GM10266 (cell line): ENCODE measurements around the gene AXL.

Source experiments
- DNase-seq: peaks from one replicate; pipeline ENCODE4 v3.0.0; 2012; ENCODE audit errors: extremely low spot score
- TF ChIP-seq, protein P1 (sequence below): IDR thresholded peaks from 2 replicates; pipeline ENCODE4 v1.5.1; 2012; ENCODE audit warnings: mild to moderate bottlenecking, low read depth; ENCODE audit not compliant: control insufficient read depth, insufficient read depth; ENCODE audit errors: missing control alignments

Gene AXL

GRCh38 chr19:41230067-41230857, 11.2 kb downstream of the AXL start:
- no peak for DNase-seq
- TF ChIP-seq, protein P1, sequence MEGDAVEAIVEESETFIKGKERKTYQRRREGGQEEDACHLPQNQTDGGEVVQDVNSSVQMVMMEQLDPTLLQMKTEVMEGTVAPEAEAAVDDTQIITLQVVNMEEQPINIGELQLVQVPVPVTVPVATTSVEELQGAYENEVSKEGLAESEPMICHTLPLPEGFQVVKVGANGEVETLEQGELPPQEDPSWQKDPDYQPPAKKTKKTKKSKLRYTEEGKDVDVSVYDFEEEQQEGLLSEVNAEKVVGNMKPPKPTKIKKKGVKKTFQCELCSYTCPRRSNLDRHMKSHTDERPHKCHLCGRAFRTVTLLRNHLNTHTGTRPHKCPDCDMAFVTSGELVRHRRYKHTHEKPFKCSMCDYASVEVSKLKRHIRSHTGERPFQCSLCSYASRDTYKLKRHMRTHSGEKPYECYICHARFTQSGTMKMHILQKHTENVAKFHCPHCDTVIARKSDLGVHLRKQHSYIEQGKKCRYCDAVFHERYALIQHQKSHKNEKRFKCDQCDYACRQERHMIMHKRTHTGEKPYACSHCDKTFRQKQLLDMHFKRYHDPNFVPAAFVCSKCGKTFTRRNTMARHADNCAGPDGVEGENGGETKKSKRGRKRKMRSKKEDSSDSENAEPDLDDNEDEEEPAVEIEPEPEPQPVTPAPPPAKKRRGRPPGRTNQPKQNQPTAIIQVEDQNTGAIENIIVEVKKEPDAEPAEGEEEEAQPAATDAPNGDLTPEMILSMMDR = no peak

- TF ChIP-seq, protein P1 = no peak
- DNase-seq = no peak
These were observed 13.7 kb downstream of the AXL start for GRCh38 chr19:41232686-41233085.

DNA sequence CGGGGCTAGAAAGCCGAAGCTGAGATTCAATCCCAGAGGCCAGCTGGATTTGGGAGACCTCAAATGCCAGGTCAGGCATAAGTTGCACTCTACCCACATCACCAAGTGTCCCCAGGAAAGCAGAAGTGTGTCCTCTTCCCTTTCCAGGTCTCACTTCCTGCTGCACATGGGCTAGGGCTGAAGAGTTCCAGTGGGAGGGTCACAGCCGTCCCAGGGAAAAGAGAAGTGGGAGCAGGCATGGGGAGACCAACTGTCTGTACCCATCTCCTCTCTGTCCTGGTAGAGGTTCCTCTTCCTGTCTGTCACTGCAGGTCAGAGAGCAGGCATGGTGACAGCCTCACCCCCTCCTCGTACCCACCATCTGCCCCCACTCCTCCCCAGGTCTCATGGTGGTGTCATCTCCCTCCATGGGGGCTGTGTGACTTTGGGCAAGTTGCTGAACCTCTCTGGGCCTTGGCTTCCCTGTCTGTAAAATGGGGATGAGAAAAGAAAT, 14.8 kb downstream of the AXL start:
- TF ChIP-seq, protein P1 = no peak
- no peak for DNase-seq

- TF ChIP-seq, protein P1 = no peak
- DNase-seq = no peak
These were observed 15.6 kb downstream of the AXL start for GRCh38 chr19:41234512-41235168.

GRCh38 chr19:41235480-41235879, 16.5 kb downstream of the AXL start:
- TF ChIP-seq, protein P1 = no peak
- no peak for DNase-seq

DNA sequence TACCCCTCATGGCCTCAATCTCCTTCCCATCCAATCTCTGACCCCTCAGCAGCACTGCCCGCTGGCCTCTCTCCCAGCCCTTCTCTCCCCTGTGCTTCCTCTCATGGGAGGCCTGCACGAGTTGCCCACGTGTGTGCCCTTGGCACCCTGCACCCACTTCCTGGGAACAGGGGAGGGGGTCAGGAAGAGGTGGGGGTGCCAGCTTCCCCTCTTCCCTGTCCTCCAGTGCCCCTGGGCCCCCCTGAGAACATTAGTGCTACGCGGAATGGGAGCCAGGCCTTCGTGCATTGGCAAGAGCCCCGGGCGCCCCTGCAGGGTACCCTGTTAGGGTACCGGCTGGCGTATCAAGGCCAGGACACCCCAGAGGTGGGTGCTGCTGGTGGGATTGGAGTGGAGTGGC, 19.2 kb downstream of the AXL start:
- TF ChIP-seq, protein P1 = no peak
- no peak for DNase-seq

DNA sequence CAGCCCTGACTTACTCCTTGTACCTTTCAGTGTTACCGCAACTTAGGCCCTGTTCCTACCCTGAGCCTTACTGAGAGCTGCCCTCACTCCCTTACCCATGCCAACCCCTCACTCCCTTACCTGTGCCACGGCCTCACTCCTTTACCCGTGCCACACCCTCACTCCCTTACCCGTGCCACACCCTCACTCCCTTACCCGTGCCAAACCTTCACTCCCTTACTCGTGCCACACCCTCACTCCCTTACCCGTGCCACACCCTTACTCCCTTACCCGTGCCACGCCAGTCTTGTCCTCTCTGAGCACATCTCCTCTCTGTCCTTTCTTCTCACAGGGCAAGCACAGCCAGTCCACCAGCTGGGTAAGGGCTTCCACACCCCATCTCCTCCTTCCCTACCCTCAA, 20.3 kb downstream of the AXL start:
- TF ChIP-seq, protein P1 = no peak
- no peak for DNase-seq
